Esophagus muscularis mucosa (tissue), 4 donors: ENCODE results near the gene RNF217.

Experiments
- EP300 ChIP-seq: sonication (generic); formaldehyde crosslinking; IDR thresholded peaks from one replicate; pipeline ENCODE4 v1.6.1; 2017; ENCODE audit warnings: antibody characterized with exemption
- POLR2A ChIP-seq: fragments of 450-650 bp; IDR thresholded peaks from one replicate; pipeline ENCODE4 v1.6.1; 2017; ENCODE audit warnings: antibody characterized with exemption, moderate library complexity, mild to moderate bottlenecking, low read depth
- POLR2AphosphoS5 ChIP-seq, 2 donors: sonication (generic); formaldehyde crosslinking; IDR thresholded peaks; one replicate each; pipeline ENCODE4 v1.6.1; 2017; ENCODE audit warnings: antibody characterized with exemption in 2 of 2
- TF ChIP-seq, protein P1 (sequence below), 3 experiments: fragments of 200-600 bp in 2 of 3; fragments of 450-650 bp in 1 of 3; sonication (generic) in 2 of 3; IDR thresholded peaks; one replicate each; pipeline ENCODE4 v1.5.1; 2017 to 2019; ENCODE audit warnings: antibody characterized with exemption in 3 of 3, mild to moderate bottlenecking in 2 of 3, moderate library complexity in 1 of 3

- TF ChIP-seq, protein P1, sequence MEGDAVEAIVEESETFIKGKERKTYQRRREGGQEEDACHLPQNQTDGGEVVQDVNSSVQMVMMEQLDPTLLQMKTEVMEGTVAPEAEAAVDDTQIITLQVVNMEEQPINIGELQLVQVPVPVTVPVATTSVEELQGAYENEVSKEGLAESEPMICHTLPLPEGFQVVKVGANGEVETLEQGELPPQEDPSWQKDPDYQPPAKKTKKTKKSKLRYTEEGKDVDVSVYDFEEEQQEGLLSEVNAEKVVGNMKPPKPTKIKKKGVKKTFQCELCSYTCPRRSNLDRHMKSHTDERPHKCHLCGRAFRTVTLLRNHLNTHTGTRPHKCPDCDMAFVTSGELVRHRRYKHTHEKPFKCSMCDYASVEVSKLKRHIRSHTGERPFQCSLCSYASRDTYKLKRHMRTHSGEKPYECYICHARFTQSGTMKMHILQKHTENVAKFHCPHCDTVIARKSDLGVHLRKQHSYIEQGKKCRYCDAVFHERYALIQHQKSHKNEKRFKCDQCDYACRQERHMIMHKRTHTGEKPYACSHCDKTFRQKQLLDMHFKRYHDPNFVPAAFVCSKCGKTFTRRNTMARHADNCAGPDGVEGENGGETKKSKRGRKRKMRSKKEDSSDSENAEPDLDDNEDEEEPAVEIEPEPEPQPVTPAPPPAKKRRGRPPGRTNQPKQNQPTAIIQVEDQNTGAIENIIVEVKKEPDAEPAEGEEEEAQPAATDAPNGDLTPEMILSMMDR (IDR thresholded peaks at IDR 0.05): no peak
- no peak for TF ChIP-seq POLR2AphosphoS5 (IDR thresholded peaks at IDR 0.05)
- TF ChIP-seq EP300: no peak
- TF ChIP-seq POLR2A: no peak
These were observed 5.2 kb downstream of the RNF217 start for GRCh38 chr6:124967444-124967843.
